PFSK-1 (cell line): Measurements from ENCODE around the gene ANAPC2.

ENCODE experiments used
- FOXP2 ChIP-seq: optimal IDR thresholded peaks from 2 replicates; pipeline ENCODE3; 2011; ENCODE audit warnings: borderline replicate concordance, control low read depth, inconsistent platforms; ENCODE audit not compliant: insufficient read depth; ENCODE audit errors: extremely low read length, extremely low read depth
- POLR2AphosphoS5 ChIP-seq: IDR thresholded peaks from 2 replicates; pipeline ENCODE4 v1.6.1; 2012; ENCODE audit warnings: low read depth, mild to moderate bottlenecking, control low read depth, low read length, moderate library complexity
- REST ChIP-seq, 2 experiments: IDR thresholded peaks; 2 replicates each; pipeline versions ENCODE4 v1.6.1 to v1.8.0; 2011 to 2012; ENCODE audit warnings: low read depth in 2 of 2, low read length in 2 of 2, control low read depth in 1 of 2, inconsistent platforms in 1 of 2, mild to moderate bottlenecking in 1 of 2, moderate library complexity in 1 of 2; ENCODE audit not compliant: insufficient read depth in 1 of 2
- SIN3A ChIP-seq: IDR thresholded peaks from 2 replicates; pipeline ENCODE4 v1.6.1; 2012; ENCODE audit warnings: mild to moderate bottlenecking, low read length, moderate library complexity, borderline replicate concordance; ENCODE audit not compliant: insufficient read depth
- TAF1 ChIP-seq: IDR thresholded peaks from 2 replicates; pipeline ENCODE4 v1.6.1; 2012; ENCODE audit warnings: low read length, control low read depth, borderline replicate concordance; ENCODE audit not compliant: insufficient read depth

The ANAPC2 gene

GRCh38 chr9:137163805-137164204, 24.6 kb downstream of the ANAPC2 start:
- TF ChIP-seq REST (IDR thresholded peaks at IDR 0.05; ENCODE audit: insufficient read depth in 1 of 2, low read depth in 2 of 2, low read length in 2 of 2) (no peak), POLR2AphosphoS5 (no peak), FOXP2 (no peak), TAF1 (no peak), SIN3A (no peak)

- TF ChIP-seq POLR2AphosphoS5 (no peak), TAF1 (no peak), REST (IDR thresholded peaks at IDR 0.05; ENCODE audit: insufficient read depth in 1 of 2, low read depth in 2 of 2, low read length in 2 of 2) (no peak), SIN3A (no peak), FOXP2 (no peak)
Measured at GRCh38 chr9:137163365-137163715, 25.0 kb downstream of the ANAPC2 start.

GRCh38 chr9:137162505-137163364, 25.6 kb downstream of the ANAPC2 start:
- TF ChIP-seq POLR2AphosphoS5 (no peak), TAF1 (no peak), FOXP2 (no peak), REST (IDR thresholded peaks at IDR 0.05; ENCODE audit: insufficient read depth in 1 of 2, low read depth in 2 of 2, low read length in 2 of 2) (no peak), SIN3A (no peak)

- TF ChIP-seq POLR2AphosphoS5 (no peak), REST (IDR thresholded peaks at IDR 0.05; ENCODE audit: insufficient read depth in 1 of 2, low read depth in 2 of 2, low read length in 2 of 2) (no peak), TAF1 (no peak), SIN3A (no peak), FOXP2 (no peak)
Measured at GRCh38 chr9:137161558-137162486, 26.5 kb downstream of the ANAPC2 start.
